ENCODE data around the gene SDHB.

Gene SDHB

DNA sequence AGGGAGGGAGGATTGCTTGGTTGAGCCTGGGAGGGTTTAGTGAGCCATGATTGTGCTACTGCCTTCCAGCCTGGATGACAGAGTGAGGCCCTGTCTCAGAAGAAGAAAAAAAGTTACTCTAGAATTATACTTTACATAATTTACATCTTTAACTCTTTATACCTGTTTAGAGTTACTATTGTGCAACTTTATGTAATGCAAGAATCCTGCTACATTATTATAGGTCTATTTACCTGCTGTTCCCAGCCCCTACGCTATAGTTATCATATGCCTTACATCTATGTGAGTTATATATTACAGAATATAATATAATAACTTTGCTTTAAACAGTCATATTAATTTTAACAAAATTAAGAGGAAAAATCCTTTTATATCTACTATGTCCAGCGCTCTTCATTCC, 14.3 kb downstream of the SDHB start:
- DNase-seq (ENCODE audit: low spot score), result no peak
- TF ChIP-seq, protein P1, sequence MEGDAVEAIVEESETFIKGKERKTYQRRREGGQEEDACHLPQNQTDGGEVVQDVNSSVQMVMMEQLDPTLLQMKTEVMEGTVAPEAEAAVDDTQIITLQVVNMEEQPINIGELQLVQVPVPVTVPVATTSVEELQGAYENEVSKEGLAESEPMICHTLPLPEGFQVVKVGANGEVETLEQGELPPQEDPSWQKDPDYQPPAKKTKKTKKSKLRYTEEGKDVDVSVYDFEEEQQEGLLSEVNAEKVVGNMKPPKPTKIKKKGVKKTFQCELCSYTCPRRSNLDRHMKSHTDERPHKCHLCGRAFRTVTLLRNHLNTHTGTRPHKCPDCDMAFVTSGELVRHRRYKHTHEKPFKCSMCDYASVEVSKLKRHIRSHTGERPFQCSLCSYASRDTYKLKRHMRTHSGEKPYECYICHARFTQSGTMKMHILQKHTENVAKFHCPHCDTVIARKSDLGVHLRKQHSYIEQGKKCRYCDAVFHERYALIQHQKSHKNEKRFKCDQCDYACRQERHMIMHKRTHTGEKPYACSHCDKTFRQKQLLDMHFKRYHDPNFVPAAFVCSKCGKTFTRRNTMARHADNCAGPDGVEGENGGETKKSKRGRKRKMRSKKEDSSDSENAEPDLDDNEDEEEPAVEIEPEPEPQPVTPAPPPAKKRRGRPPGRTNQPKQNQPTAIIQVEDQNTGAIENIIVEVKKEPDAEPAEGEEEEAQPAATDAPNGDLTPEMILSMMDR (IDR thresholded peaks at IDR 0.05), result no peak

DNA sequence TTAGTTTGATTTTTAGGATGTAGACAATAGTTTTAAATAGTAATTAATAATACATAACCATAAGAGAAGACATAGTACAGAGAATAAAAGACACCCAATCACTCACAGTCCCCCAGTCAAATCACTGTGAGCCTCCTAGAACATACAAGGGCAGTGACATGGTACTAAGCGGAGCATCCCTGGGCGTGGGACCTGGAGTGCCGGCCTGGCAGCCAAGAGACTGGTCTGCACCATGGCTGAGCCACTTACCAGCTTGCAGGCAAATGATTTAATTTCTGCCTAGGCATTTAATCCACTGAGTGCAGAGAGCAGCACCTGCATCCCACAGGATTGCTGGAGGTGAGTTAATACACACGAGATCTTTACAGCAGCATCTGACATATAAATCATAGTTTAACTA, 20.4 kb downstream of the SDHB start:
- no peak for DNase-seq (ENCODE audit: low spot score)
- H3K4me3 ChIP-seq, result no peak overlapping the region
- no peak overlapping the region for H3K27ac ChIP-seq
- TF ChIP-seq, protein P1 (IDR thresholded peaks at IDR 0.05), result no peak

More for the DNA sequence above, 14.3 kb downstream of the SDHB start:
- Histone ChIP-seq H3K27ac (no peak overlapping the region), H3K4me3 (no peak overlapping the region)

GRCh38 chr1:17032741-17033140, 21.1 kb downstream of the SDHB start:
- no peak overlapping the region for H3K27ac ChIP-seq
- TF ChIP-seq, protein P1 (IDR thresholded peaks at IDR 0.05), result no peak
- no peak overlapping the region for H3K4me3 ChIP-seq
- DNase-seq (ENCODE audit: low spot score), result no peak

GRCh38 chr1:17031436-17031835, 22.4 kb downstream of the SDHB start:
- TF ChIP-seq, protein P1 (IDR thresholded peaks at IDR 0.05), result no peak
- DNase-seq (ENCODE audit: low spot score), result no peak
- Histone ChIP-seq H3K4me3 (no peak overlapping the region), H3K27ac (no peak overlapping the region)

DNA sequence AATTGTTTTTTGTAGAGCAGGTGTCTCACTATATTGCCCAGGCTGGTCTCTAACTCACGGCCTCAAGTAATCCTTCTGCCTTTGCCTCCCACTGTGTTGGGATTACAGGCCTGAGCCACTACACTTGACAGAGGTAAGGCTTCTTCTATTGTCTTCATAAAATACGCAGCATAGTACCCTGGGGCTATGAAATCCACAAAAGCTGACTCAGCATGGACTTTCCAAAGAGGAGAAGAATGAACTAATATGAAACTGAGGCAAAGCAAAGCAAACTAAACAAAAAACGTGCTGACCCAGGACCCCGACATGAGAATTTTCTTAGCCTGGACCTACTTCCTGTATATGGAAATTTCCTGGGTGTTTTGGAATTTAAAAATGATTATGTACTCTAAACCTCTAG, 23.6 kb downstream of the SDHB start:
- Histone ChIP-seq H3K4me3 (no peak overlapping the region), H3K27ac (no peak overlapping the region)
- TF ChIP-seq, protein P1 (IDR thresholded peaks at IDR 0.05), result no peak
- no peak for DNase-seq (ENCODE audit: low spot score)

DNA sequence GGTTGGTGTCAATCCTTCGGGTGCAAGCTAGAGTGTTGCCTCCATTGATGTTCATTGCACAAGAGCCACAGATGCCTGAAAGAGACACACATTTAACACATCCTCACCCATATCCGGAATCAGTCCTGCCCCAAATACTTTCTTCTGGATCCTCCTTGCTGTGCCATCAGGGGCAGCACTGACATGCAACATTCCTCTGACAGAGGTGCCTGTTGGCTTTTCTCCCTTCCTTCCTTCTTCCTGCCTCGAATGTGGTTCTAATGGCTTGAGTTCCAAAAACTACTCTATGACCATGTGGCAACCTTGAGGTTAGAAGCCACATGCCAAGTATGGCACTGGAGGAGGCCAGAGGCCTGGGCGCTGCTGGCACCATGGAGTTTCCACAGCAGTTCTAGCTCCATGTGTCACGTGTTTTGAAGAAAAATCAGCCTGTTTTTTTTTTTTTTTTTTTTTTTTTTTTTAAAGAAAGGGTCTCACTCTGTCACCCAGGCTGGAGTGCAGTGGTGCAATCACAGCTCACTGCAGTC, 25.1 kb downstream of the SDHB start:
- TF ChIP-seq, protein P1 (IDR thresholded peaks at IDR 0.05), result no peak
- Histone ChIP-seq H3K4me3 (no peak overlapping the region), H3K27ac (no peak overlapping the region)
- no peak for DNase-seq (ENCODE audit: low spot score)

GRCh38 chr1:17027900-17028299, 25.9 kb downstream of the SDHB start:
- TF ChIP-seq, protein P1 (IDR thresholded peaks at IDR 0.05), result no peak
- no peak overlapping the region for H3K27ac ChIP-seq
- no peak for DNase-seq (ENCODE audit: low spot score)
- no peak overlapping the region for H3K4me3 ChIP-seq

All from coronary artery (tissue), 2 donors.